B cell (primary cell): ENCODE results near the gene CERS2. TPM values are rescaled to one million over a fixed set of nuclear protein-coding genes. Genes with fewer than 3 reads are reported as not detected.
A peak's percentile ranks its signal among the peaks of the same experiment; 100 is the strongest.

Experiments
- ATAC-seq: fragments of 200-7000 bp; cut with Tn5 transposase; one replicate; pipeline ENCODE4 v1.10.0; 2021; ENCODE audit warnings: low read depth, mild to moderate bottlenecking, moderate number of reproducible peaks, moderate library complexity
- CTCF ChIA-PET: fragments of 350-600 bp; sonication (Branson Sonifier 250); formaldehyde crosslinking; loops from one replicate; lab custom pipeline; 2021; ENCODE audit warnings: antibody characterized with exemption, inconsistent platforms; lab: Charles Lee
- POLR2A ChIA-PET: fragments of 350-600 bp; sonication (Branson Sonifier 250); formaldehyde crosslinking; loops from one replicate; lab custom pipeline; 2021; ENCODE audit warnings: antibody characterized with exemption; lab: Charles Lee
- DNase-seq: peaks from one replicate; pipeline ENCODE4 v3.0.0; 2013
- H2AFZ ChIP-seq: 2 replicates; pipeline ENCODE4 v1.6.1; 2012; ENCODE audit warnings: mild to moderate bottlenecking, low read depth, low read length; ENCODE audit not compliant: insufficient read depth, poor library complexity, severe bottlenecking
- H3K27ac ChIP-seq, 2 donors: 1 replicate in 1 of 2; 2 replicates in 1 of 2; pipeline ENCODE4 v1.5.1; 2012 to 2013; ENCODE audit warnings: low read length in 2 of 2, mild to moderate bottlenecking in 2 of 2, moderate library complexity in 1 of 2
- H3K27me3 ChIP-seq, 4 experiments: fragments of 200-600 bp in 1 of 4; sonication (generic) in 1 of 4; replicated peaks in 1 of 4; 1 replicate in 2 of 4; 2 replicates in 2 of 4; pipeline versions ENCODE4 v1.6.1 to v1.7.0; 2013 to 2016; ENCODE audit warnings: low read length in 3 of 4, mild to moderate bottlenecking in 2 of 4, mixed read lengths in 1 of 4, moderate library complexity in 1 of 4; ENCODE audit not compliant: insufficient read depth in 4 of 4, control insufficient read depth in 3 of 4; ENCODE audit errors: control extremely low read depth in 1 of 4
- H3K36me3 ChIP-seq, 2 experiments: replicated peaks in 1 of 2; 1 replicate in 1 of 2; 2 replicates in 1 of 2; pipeline versions ENCODE4 v1.6.1 to v1.7.1; 2013; ENCODE audit warnings: low read length in 1 of 2; ENCODE audit not compliant: insufficient read depth in 2 of 2, control insufficient read depth in 1 of 2; ENCODE audit errors: control extremely low read depth in 1 of 2, extremely low read depth in 1 of 2
- H3K4me1 ChIP-seq, 2 donors: fragments of 200-600 bp in 1 of 2; sonication (generic) in 1 of 2; 1 replicate in 1 of 2; 2 replicates in 1 of 2; pipeline versions ENCODE4 v1.5.1 to v1.6.1; 2013 to 2017; ENCODE audit warnings: low read length in 2 of 2; ENCODE audit not compliant: control insufficient read depth in 2 of 2, insufficient read depth in 2 of 2
- H3K4me2 ChIP-seq: replicated peaks from 2 replicates; pipeline ENCODE3; 2012; ENCODE audit warnings: mild to moderate bottlenecking, low read depth, low read length; ENCODE audit not compliant: poor library complexity, severe bottlenecking
- H3K4me3 ChIP-seq, 5 experiments: fragments of 200-600 bp in 1 of 5; sonication (generic) in 1 of 5; 1 replicate in 3 of 5; 2 replicates in 2 of 5; pipeline versions ENCODE4 v1.5.1 to v1.7.0; 2011 to 2016; ENCODE audit warnings: low read length in 4 of 5, mild to moderate bottlenecking in 4 of 5, low read depth in 2 of 5, control low read depth in 1 of 5, moderate library complexity in 1 of 5; ENCODE audit not compliant: insufficient read depth in 1 of 5; ENCODE audit errors: control extremely low read depth in 1 of 5, extremely low read depth in 1 of 5
- H3K79me2 ChIP-seq: fragments of 200-600 bp; sonication (generic); one replicate; pipeline ENCODE4 v1.6.0; 2016; ENCODE audit warnings: low read length; ENCODE audit not compliant: control insufficient read depth, insufficient read depth
- H3K9ac ChIP-seq: fragments of 200-600 bp; sonication (generic); 2 replicates; pipeline ENCODE4 v1.6.1; 2017; ENCODE audit warnings: mild to moderate bottlenecking, low read length, moderate library complexity
- H3K9me3 ChIP-seq, 3 donors: one replicate each; pipeline versions ENCODE4 v1.6.1 to v1.7.1; 2013; ENCODE audit warnings: low read length in 2 of 3; ENCODE audit not compliant: control insufficient read depth in 2 of 3, insufficient read depth in 1 of 3; ENCODE audit errors: control extremely low read depth in 1 of 3
- H4K20me1 ChIP-seq: 2 replicates; pipeline ENCODE4 v1.6.0; 2012; ENCODE audit warnings: mild to moderate bottlenecking, low read length; ENCODE audit not compliant: insufficient read depth, control insufficient read depth, poor library complexity, severe bottlenecking
- H3K27ac Mint-ChIP-seq: one replicate; pipeline ENCODE4 v1.8.0; 2021; ENCODE audit warnings: mixed read lengths
- H3K27me3 Mint-ChIP-seq: one replicate; pipeline ENCODE4 v1.8.0; 2021; ENCODE audit warnings: mixed read lengths
- H3K4me1 Mint-ChIP-seq: one replicate; pipeline ENCODE4 v1.8.0; 2021; ENCODE audit warnings: mixed read lengths
- H3K4me3 Mint-ChIP-seq: one replicate; pipeline ENCODE4 v1.8.0; 2021; ENCODE audit warnings: mixed read lengths
- H3K9me3 Mint-ChIP-seq: one replicate; pipeline ENCODE4 v1.8.0; 2022; ENCODE audit warnings: mixed read lengths; ENCODE audit not compliant: insufficient read depth
- EZH2 ChIP-seq: IDR thresholded peaks from 2 replicates; pipeline ENCODE4 v1.6.1; 2012; ENCODE audit warnings: borderline replicate concordance, low read depth, mild to moderate bottlenecking, moderate library complexity, low read length; ENCODE audit not compliant: insufficient read depth, poor library complexity, severe bottlenecking
- WGBS: methylation state at CpG from one replicate; pipeline ENCODE4 v1.1.5; 2013; ENCODE audit warnings: missing lambda C conversion rate; ENCODE audit not compliant: insufficient coverage; 5-methylcytosine and 5-hydroxymethylcytosine counted together
- intact Hi-C: fragments of 100-400 bp; cut with micrococcal nuclease; formaldehyde crosslinking; loops from one replicate; pipeline ENCODE4 v1.10.0; 2022
- polyA plus RNA-seq: library from polyadenylated mRNA; depleted of rRNA; stranded (reverse); fragments of >200 nt; gene quantifications from 2 replicates; pipeline ENCODE4 v1.2.3, GENCODE V29; 2012
- total RNA-seq, 2 donors: library from RNA; stranded (reverse); fragments of 120-200 nt in 1 of 2; gene quantifications; 1 replicate in 1 of 2; 2 replicates in 1 of 2; pipeline versions ENCODE4 v1.2.3 to v1.2.4, GENCODE V29; 2013 to 2022
- TF ChIP-seq, protein P1 (sequence below): fragments of 200-600 bp; IDR thresholded peaks from one replicate; pipeline ENCODE4 v1.8.0; 2022; ENCODE audit warnings: antibody characterized with exemption, mild to moderate bottlenecking

The CERS2 gene
- total and polyA plus RNA-seq, 2 donors (not counting 1 experiment from before 2014, with no cell fraction given): 68.4 to 130 TPM

DNA sequence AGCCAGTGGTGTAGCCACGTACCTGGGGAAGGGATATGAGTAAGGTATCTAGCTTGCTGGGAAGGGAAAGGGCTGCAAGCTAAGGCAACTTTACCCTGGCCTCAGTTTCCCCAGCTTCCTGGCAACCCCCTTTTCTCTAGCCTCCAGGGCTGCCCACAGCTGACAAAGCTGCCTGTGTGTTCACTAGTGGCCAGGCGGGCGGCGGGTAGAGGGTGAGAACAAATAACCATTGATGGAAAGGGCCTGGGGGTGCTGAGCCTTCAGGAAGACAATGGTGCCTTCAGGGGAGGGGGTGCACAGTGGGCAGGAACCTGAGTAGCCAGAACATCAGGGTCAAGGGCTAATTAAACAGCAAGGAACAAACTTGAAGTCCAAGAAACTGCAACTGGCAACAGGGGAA, 6.1 kb downstream of the CERS2 start:
- peak overlapping the region; percentile 18 for H3K27ac Mint-ChIP-seq

DNA sequence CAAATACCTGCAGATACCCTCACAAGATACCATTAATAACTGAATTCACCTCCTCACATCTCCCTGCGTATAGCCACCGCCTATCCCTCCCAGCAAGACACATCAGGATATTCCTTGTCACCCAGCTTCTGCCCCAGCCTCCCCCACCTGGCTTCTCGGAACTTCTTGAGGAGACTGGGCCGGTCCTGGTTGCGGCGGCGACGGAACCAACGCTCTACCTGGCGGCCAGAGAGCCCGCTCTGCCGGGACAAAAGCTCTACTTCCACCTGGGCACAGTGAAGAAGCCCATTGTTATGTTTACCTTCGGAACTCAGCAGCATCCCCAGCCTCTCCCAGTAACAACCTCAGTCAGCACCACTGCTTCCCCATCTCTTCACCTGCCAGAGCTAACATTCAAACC, 6.7 kb downstream of the CERS2 start:
- peaks cover 26% of the 10 kb centered on the region for H3K4me1 Mint-ChIP-seq
- H3K9ac ChIP-seq: no peak overlapping the region
- peaks cover 42% of the 10 kb centered on the region for H3K79me2 ChIP-seq
- 97% methylated on average over 13 of the region's 13 CpGs for WGBS
- ATAC-seq (no peak), DNase-seq (no peak)
- no peak for TF ChIP-seq EZH2
- TF ChIP-seq, protein P1, sequence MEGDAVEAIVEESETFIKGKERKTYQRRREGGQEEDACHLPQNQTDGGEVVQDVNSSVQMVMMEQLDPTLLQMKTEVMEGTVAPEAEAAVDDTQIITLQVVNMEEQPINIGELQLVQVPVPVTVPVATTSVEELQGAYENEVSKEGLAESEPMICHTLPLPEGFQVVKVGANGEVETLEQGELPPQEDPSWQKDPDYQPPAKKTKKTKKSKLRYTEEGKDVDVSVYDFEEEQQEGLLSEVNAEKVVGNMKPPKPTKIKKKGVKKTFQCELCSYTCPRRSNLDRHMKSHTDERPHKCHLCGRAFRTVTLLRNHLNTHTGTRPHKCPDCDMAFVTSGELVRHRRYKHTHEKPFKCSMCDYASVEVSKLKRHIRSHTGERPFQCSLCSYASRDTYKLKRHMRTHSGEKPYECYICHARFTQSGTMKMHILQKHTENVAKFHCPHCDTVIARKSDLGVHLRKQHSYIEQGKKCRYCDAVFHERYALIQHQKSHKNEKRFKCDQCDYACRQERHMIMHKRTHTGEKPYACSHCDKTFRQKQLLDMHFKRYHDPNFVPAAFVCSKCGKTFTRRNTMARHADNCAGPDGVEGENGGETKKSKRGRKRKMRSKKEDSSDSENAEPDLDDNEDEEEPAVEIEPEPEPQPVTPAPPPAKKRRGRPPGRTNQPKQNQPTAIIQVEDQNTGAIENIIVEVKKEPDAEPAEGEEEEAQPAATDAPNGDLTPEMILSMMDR: no peak
- H4K20me1 ChIP-seq: peaks cover 54% of the 10 kb centered on the region
- POLR2A ChIA-PET: no interaction called here
- H3K27me3 Mint-ChIP-seq: no peaks in the 10 kb centered on the region
- H3K4me2 ChIP-seq: no peak overlapping the region
- H3K27ac Mint-ChIP-seq: no peak overlapping the region
- H3K4me3 ChIP-seq: no peak overlapping the region
- H3K9me3 ChIP-seq: no peaks in the 10 kb centered on the region
- peaks cover 2 to 56% of the 10 kb centered on the region in 2 experiments for H3K36me3 ChIP-seq
- H3K9me3 Mint-ChIP-seq: no peaks in the 10 kb centered on the region
- H3K27me3 ChIP-seq: no peaks in the 10 kb centered on the region
- H3K4me1 ChIP-seq: peaks cover 15 to 20% of the 10 kb centered on the region in 2 donors
- no peak overlapping the region for H2AFZ ChIP-seq
- intact Hi-C loops: no loop called here
- H3K4me3 Mint-ChIP-seq: no peak overlapping the region
- H3K27ac ChIP-seq: no peak overlapping the region
- CTCF ChIA-PET: interaction anchor here (4.1 kb wide), 1 partner anchor 13 kb away, joined by 14 read pairs; no protein-coding TSS in a partner anchor

More for the DNA sequence above, 6.1 kb downstream of the CERS2 start:
- no peak for ATAC-seq
- Histone ChIP-seq H3K27me3 (no peaks in the 10 kb centered on the region), H3K4me3 (no peak overlapping the region), H3K4me1 (peaks cover 21 to 26% of the 10 kb centered on the region in 2 donors), H3K36me3 (peaks cover 2 to 51% of the 10 kb centered on the region in 2 experiments), H3K27ac (no peak overlapping the region), H3K4me2 (no peak overlapping the region), H3K9ac (no peak overlapping the region), H2AFZ (no peak overlapping the region), H4K20me1 (peaks cover 56% of the 10 kb centered on the region), H3K9me3 (no peaks in the 10 kb centered on the region), H3K79me2 (peaks cover 47% of the 10 kb centered on the region)
- Mint-ChIP-seq H3K27me3 (no peaks in the 10 kb centered on the region), H3K4me1 (peaks cover 32% of the 10 kb centered on the region), H3K9me3 (no peaks in the 10 kb centered on the region), H3K4me3 (no peak overlapping the region)
- TF ChIP-seq EZH2: no peak
- TF ChIP-seq, protein P1: no peak
- WGBS: 100% methylated on average over 3 of the region's 4 CpGs
- no peak for DNase-seq
- POLR2A ChIA-PET: no interaction called here
- intact Hi-C loops: no loop called here
- CTCF ChIA-PET: interaction anchor here (4.1 kb wide), 1 partner anchor 12 kb away, joined by 14 read pairs; no protein-coding TSS in a partner anchor
